Measurements from ENCODE around the gene L3MBTL4. TPM values are rescaled to one million over a fixed set of nuclear protein-coding genes. Genes with fewer than 3 reads are reported as not detected.

L3MBTL4 gene
- total and polyA plus RNA-seq, 12 donors: 3.9 to 22.6 (median 8.7) TPM

DNA sequence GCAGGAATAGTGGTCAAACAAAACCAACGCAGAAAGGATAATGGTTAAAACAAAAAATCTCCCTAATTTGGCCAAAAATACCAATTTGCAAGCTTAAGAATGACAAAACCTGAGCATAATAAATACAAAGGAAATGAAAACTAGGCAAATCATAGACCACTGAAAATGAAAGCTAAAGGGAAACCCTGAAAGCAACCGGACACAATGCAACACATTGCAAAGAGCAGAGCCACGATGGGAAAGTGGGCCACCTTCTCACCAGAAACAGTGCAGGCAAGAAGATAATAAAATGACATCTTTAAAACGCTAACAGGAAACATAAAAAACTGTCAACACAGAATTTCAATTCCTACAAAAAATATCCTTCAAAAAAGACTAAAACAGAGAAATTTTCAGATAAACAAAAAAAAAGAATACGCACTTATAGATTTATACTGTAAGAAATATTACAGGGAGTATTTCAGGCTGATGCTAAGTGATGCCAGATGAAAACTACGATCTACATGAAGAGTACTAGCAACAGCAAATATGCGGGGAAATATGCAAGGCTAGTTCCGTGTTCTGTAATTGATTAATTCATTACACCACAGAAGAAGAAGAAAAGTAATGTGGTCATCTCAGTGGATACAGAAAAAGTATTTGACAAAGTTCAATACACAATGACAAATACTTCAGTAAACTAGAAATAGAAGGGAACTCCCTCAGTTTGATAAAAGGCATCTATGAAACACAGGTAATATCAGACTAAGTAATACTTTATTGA, 239.5 kb downstream of the L3MBTL4 start:
- TF ChIP-seq, protein P1, sequence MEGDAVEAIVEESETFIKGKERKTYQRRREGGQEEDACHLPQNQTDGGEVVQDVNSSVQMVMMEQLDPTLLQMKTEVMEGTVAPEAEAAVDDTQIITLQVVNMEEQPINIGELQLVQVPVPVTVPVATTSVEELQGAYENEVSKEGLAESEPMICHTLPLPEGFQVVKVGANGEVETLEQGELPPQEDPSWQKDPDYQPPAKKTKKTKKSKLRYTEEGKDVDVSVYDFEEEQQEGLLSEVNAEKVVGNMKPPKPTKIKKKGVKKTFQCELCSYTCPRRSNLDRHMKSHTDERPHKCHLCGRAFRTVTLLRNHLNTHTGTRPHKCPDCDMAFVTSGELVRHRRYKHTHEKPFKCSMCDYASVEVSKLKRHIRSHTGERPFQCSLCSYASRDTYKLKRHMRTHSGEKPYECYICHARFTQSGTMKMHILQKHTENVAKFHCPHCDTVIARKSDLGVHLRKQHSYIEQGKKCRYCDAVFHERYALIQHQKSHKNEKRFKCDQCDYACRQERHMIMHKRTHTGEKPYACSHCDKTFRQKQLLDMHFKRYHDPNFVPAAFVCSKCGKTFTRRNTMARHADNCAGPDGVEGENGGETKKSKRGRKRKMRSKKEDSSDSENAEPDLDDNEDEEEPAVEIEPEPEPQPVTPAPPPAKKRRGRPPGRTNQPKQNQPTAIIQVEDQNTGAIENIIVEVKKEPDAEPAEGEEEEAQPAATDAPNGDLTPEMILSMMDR (IDR thresholded peaks at IDR 0.05): no peak
- no peak for TF ChIP-seq POLR2A (IDR thresholded peaks at IDR 0.05)
- no peaks in the 10 kb centered on the region for H3K36me3 ChIP-seq (replicated peaks in 1 of 2)
- no peaks in the 10 kb centered on the region for H3K27me3 ChIP-seq
- no peak for DNase-seq
- no peak overlapping the region for H3K4me3 ChIP-seq
- 90 to 96% (median 92%) methylated on average over 8 of the region's 8 CpGs for WGBS, 4 donors
- no peaks in the 10 kb centered on the region for H3K9me3 ChIP-seq (replicated peaks in 1 of 3)
- H3K27ac ChIP-seq: no peak overlapping the region
- no peaks in the 10 kb centered on the region for H3K4me1 ChIP-seq (replicated peaks in 1 of 2)
- intact Hi-C loops (cut with DNase I): no loop called here

GRCh38 chr18:6170604-6171003, 244.1 kb downstream of the L3MBTL4 start:
- H3K4me1 ChIP-seq (replicated peaks in 1 of 2): no peaks in the 10 kb centered on the region
- no peak overlapping the region for H3K27ac ChIP-seq
- no peak for DNase-seq
- TF ChIP-seq, protein P1 (IDR thresholded peaks at IDR 0.05): no peak
- no peak for TF ChIP-seq POLR2A (IDR thresholded peaks at IDR 0.05)
- no peaks in the 10 kb centered on the region for H3K27me3 ChIP-seq
- intact Hi-C loops (cut with DNase I): no loop called here
- H3K4me3 ChIP-seq: no peak overlapping the region
- H3K9me3 ChIP-seq (replicated peaks in 1 of 3): no peaks in the 10 kb centered on the region
- 95 to 98% (median 96%) methylated on average over 7 of the region's 7 CpGs for WGBS, 4 donors
- H3K36me3 ChIP-seq (replicated peaks in 1 of 2): no peaks in the 10 kb centered on the region

DNA sequence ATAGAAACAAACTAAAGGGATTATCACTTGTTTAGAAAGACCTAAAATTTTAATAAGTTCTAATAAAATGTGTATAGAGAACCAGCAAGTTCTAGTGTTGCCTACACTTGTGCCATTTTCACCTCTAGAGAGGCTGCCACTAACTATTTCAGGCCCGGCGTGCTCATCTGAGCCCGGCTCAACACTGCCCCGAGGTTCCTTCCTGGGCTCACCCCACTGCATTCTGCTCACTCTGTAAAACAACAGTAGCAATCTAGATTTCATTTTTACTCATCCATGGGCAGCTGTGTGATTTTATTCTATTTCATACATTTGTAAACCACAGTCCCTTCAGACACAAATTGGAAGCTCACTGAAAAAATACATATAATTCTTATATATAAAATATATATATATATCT, 253.2 kb downstream of the L3MBTL4 start:
- no peak overlapping the region for H3K4me3 ChIP-seq
- 88 to 97% (median 95%) methylated on average over 4 of the region's 4 CpGs for WGBS, 4 donors
- H3K27ac ChIP-seq: no peak overlapping the region
- intact Hi-C loops (cut with DNase I): no loop called here
- no peaks in the 10 kb centered on the region for H3K27me3 ChIP-seq
- TF ChIP-seq, protein P1 (IDR thresholded peaks at IDR 0.05): no peak
- no peak for TF ChIP-seq POLR2A (IDR thresholded peaks at IDR 0.05)
- no peaks in the 10 kb centered on the region for H3K36me3 ChIP-seq (replicated peaks in 1 of 2)
- H3K9me3 ChIP-seq (replicated peaks in 1 of 3): no peaks in the 10 kb centered on the region
- no peak for DNase-seq
- H3K4me1 ChIP-seq (replicated peaks in 1 of 2): no peaks in the 10 kb centered on the region

DNA sequence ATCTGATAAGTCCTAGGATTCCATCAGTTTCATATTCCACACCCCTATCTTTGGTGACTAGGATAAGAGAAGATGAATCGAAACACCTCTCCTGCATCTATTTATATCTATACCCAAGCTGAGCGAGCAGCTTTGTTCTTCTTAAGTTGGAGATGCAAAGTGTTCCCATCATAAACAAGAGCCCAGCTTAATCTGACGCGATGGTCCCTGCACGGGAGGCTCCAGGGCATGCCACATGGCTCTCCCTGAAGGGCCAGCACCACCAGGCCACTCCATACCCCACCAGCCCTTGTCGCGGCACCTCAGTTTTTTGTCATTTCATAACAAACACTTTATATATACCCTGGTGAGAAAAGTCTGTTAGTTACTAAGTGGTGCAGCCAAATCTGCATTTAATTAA, 255.3 kb downstream of the L3MBTL4 start:
- Histone ChIP-seq H3K36me3 (replicated peaks in 1 of 2) (no peaks in the 10 kb centered on the region), H3K27me3 (no peaks in the 10 kb centered on the region), H3K4me3 (no peak overlapping the region), H3K9me3 (replicated peaks in 1 of 3) (no peaks in the 10 kb centered on the region), H3K4me1 (replicated peaks in 1 of 2) (no peaks in the 10 kb centered on the region), H3K27ac (no peak overlapping the region)
- no peak for TF ChIP-seq POLR2A (IDR thresholded peaks at IDR 0.05)
- TF ChIP-seq, protein P1 (IDR thresholded peaks at IDR 0.05): no peak
- no peak for DNase-seq
- intact Hi-C loops (cut with DNase I): no loop called here
- 94 to 99% (median 97%) methylated on average over 7 of the region's 7 CpGs for WGBS, 4 donors

Data from adrenal gland (tissue), 12 donors.